Measurements from ENCODE around the gene SOCS7. TPM values are rescaled to one million over a fixed set of nuclear protein-coding genes. Genes with fewer than 3 reads are reported as not detected.

SOCS7 gene
- total RNA-seq, 1 donor from 2014 or later, result 35.3 TPM

GRCh38 chr17:38442548-38442947 lies 90.9 kb downstream of the SOCS7 start:
- Mint-ChIP-seq H3K27ac (ENCODE audit: unreplicated experiment) (no peak overlapping the region), H3K4me1 (peaks cover 12% of the 10 kb centered on the region)

GRCh38 chr17:38443356-38444031 lies 91.8 kb downstream of the SOCS7 start:
- no peak for TF ChIP-seq CTCF (conservative IDR thresholded peaks at IDR 0.05)
- Mint-ChIP-seq H3K27ac (ENCODE audit: unreplicated experiment) (no peak overlapping the region), H3K36me3 (ENCODE audit: low read depth) (no peaks in the 10 kb centered on the region), H3K27me3 (ENCODE audit: low read depth) (no peaks in the 10 kb centered on the region), H3K9me3 (no peaks in the 10 kb centered on the region), H3K4me3 (no peak overlapping the region), H3K4me1 (peaks cover 12% of the 10 kb centered on the region)
- no peak for DNase-seq (ENCODE audit: low read depth, low spot score)

More at GRCh38 chr17:38442548-38442947, 90.9 kb downstream of the SOCS7 start:
- H3K36me3 Mint-ChIP-seq (ENCODE audit: low read depth), result no peaks in the 10 kb centered on the region
- no peak for DNase-seq (ENCODE audit: low read depth, low spot score)
- TF ChIP-seq CTCF (conservative IDR thresholded peaks at IDR 0.05), result no peak
- no peaks in the 10 kb centered on the region for H3K9me3 Mint-ChIP-seq
- no peaks in the 10 kb centered on the region for H3K27me3 Mint-ChIP-seq (ENCODE audit: low read depth)
- H3K4me3 Mint-ChIP-seq, result no peak overlapping the region

GRCh38 chr17:38444151-38444550 lies 92.5 kb downstream of the SOCS7 start:
- Mint-ChIP-seq H3K36me3 (ENCODE audit: low read depth) (no peaks in the 10 kb centered on the region), H3K27ac (ENCODE audit: unreplicated experiment) (no peak overlapping the region), H3K4me3 (no peak overlapping the region), H3K4me1 (peaks cover 11% of the 10 kb centered on the region), H3K27me3 (ENCODE audit: low read depth) (no peaks in the 10 kb centered on the region), H3K9me3 (no peaks in the 10 kb centered on the region)
- peak; percentile 65 for DNase-seq (ENCODE audit: low read depth, low spot score)
- peak; percentile 92 for TF ChIP-seq CTCF (conservative IDR thresholded peaks at IDR 0.05)

- H3K27ac Mint-ChIP-seq (ENCODE audit: unreplicated experiment), result no peak overlapping the region
- no peaks in the 10 kb centered on the region for H3K9me3 Mint-ChIP-seq
- DNase-seq (ENCODE audit: low read depth, low spot score), result no peak
- H3K27me3 Mint-ChIP-seq (ENCODE audit: low read depth), result peaks cover 6% of the 10 kb centered on the region
- H3K4me3 Mint-ChIP-seq, result no peak overlapping the region
- peaks cover 41% of the 10 kb centered on the region for H3K4me1 Mint-ChIP-seq
- TF ChIP-seq CTCF (conservative IDR thresholded peaks at IDR 0.05), result no peak
- no peaks in the 10 kb centered on the region for H3K36me3 Mint-ChIP-seq (ENCODE audit: low read depth)
These were observed 96.0 kb downstream of the SOCS7 start for GRCh38 chr17:38447502-38448085.

- Mint-ChIP-seq H3K9me3 (no peaks in the 10 kb centered on the region), H3K27ac (ENCODE audit: unreplicated experiment) (no peak overlapping the region), H3K36me3 (ENCODE audit: low read depth) (no peaks in the 10 kb centered on the region), H3K4me3 (no peak overlapping the region), H3K27me3 (ENCODE audit: low read depth) (peaks cover 13% of the 10 kb centered on the region), H3K4me1 (peaks cover 48% of the 10 kb centered on the region)
- no peak for DNase-seq (ENCODE audit: low read depth, low spot score)
- no peak for TF ChIP-seq CTCF (conservative IDR thresholded peaks at IDR 0.05)
These were observed 96.6 kb downstream of the SOCS7 start for GRCh38 chr17:38448208-38448771.
